OCI-LY3 (cell line): ENCODE data around the gene TIMM44.

Source experiments
- CTCF ChIP-seq: fragments of 200-600, 300-600 bp; sonication (generic); IDR thresholded peaks from 2 replicates; pipeline ENCODE4 v1.5.1; 2014; ENCODE audit warnings: antibody characterized with exemption, low read length, low read depth
- EZH2phosphoT487 ChIP-seq: fragments of 200-600 bp; shearing (Covaris generic); IDR thresholded peaks from 2 replicates; pipeline ENCODE4 v1.6.1; 2018; ENCODE audit warnings: antibody characterized with exemption, mixed run types, low read depth

DNA sequence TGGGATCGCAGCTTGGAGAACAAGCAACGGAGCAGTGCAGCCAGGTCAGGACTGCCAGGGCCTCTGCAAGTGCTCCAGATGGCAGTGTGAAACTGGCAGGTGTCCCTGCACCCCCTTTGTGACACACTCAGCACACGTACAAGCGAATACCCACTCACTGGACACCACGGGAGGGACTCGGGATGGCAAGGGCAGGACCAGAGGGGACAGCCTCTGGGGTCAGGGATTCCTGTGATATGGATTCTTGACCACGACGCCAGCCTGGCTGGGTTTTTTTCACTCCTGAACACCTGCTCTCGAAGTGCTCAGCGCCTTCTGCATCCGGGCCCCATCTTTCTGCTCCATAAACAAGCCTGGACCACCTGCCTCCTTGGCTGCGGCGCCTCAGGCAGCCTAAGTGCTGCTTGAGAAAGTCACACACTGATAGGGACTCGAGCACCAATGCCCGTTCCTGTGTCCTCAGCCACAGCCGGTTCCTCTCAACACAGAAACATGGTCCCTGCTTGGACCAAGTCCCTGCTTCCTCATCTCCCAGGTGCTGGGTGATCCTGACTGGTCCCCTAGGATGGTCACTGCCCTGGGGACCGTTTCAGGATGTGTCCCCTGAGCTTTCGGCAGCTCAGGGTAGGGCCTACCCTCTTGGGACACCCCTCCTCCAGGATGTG is 40.0 kb upstream of the TIMM44 start:
- no peak for TF ChIP-seq CTCF
- TF ChIP-seq EZH2phosphoT487 = no peak
